HG02610 (cell line): ENCODE results near the gene HLA-DQB1.
"Not testable (repeated sequence)": the region's sequence is repeated elsewhere in the genome, so short reads cannot be mapped to it uniquely, and the experiment has no call there.

Experiments
- ATAC-seq: cut with Tn5 transposase; IDR thresholded peaks from one replicate; pipeline ENCODE4 v1.9.1; 2021; ENCODE audit warnings: mild to moderate bottlenecking, moderate library complexity; ENCODE audit not compliant: unreplicated experiment

The HLA-DQB1 gene

DNA sequence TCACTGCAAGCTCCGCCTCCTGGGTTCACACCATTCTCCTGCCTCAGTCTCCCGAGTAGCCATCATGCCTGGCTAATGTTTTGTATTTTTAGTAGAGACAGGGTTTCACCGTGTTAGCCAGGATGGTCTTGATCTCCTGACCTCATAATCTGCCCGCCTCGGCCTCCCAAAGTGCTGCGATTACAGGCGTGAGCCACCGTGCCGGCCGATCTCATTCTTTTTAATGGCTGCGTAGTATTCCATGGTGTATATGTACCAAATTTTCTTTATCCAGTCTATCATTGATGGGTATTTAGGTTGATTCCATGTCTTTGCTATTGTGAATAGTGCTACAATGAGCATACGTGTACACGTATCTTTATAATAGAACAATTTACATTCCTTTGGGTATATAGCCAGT, 36.7 kb downstream of the HLA-DQB1 start:
- ATAC-seq, result not testable (repeated sequence)

DNA sequence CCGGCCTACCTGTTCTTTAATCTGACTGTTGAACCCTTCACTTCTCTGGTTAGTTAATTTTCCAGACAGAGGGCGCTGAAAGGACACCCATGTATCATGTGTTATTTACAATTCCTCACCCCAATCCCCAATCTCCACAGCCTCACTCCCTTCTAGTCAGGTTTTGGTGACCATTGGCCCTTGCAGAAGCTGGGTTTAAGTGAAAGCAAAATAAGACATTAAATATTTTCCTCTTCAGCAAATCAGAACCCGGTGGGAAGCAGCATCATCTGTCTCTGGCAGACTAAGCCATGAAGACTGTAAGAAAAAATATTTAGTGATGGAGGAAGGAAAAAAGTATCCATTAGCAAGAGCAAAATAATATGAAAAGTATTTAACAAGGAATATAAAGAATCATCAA, 38.6 kb downstream of the HLA-DQB1 start:
- no peak for ATAC-seq

DNA sequence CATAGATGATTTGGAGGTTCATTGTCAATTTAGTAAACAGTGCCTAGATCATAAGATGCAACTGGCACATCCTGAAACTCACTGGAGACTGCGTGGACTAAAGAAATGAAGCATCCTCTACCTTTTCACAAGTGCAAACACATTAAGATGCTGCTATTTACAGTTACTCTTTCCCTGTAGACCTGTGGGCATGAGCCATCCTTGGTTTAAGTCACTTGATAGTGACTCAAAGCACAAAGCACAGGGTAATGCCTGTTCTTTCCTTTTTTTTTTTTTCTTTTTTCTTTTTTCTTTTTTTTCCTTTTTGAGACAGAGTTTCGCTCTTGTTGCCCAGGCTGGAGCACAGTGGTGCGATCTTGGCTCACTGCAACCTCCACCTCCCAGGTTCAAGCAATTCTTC, 39.2 kb downstream of the HLA-DQB1 start:
- ATAC-seq, result no peak

DNA sequence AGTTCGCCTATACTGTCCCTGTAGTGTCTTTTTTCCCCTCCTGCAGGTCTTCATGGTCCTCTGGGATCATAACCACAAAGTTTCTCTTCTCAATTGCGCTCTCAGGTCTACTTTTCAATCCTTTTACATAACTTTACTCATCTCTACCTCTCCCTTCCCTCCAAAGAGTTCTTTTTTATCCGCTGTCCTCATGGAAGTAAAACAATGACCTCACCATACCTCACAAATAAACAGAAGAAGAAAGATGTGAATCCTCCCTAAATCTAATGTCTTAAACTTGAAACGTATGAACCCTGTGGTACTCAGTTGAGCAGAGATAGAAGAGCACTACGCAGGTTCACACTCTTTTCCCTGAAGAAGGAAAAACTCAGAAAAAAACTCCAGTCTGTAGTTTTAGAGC, 41.3 kb downstream of the HLA-DQB1 start:
- no peak for ATAC-seq

DNA sequence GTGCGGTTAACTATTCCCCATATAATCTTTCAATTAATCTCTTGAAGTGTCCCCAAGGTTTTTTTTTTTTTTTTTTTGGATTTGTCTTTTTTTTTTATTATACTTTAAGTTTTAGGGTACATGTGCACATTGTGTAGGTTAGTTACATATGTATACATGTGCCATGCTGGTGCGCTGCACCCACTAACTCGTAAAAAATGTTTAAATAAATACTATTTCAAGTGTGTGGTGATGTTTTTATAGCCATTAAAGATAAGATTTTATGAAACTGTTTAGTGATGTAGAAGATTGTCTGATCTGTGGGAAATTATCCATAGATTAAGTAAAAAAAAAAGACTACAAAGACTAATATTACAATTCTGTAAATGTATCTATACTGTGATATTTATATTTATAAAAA, 41.9 kb downstream of the HLA-DQB1 start:
- ATAC-seq, result no peak

DNA sequence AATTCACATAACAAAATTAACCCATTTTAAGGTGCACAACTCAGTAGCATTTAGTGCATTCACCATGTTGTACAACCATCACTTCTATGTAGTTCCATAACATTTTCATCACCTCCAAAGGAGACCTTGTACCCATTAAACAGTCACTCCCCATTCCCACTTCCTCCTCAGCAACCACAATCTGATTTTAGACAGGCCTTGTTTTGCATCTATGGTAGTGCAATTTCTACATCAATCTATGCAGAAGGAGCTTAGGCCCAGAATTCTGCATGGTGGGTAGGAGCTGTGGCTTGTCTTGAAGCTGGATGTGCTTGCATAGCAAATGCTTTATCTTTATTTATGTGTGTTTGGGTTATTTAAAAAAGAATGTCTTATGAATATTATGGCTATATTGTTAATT, 42.8 kb downstream of the HLA-DQB1 start:
- no peak for ATAC-seq

DNA sequence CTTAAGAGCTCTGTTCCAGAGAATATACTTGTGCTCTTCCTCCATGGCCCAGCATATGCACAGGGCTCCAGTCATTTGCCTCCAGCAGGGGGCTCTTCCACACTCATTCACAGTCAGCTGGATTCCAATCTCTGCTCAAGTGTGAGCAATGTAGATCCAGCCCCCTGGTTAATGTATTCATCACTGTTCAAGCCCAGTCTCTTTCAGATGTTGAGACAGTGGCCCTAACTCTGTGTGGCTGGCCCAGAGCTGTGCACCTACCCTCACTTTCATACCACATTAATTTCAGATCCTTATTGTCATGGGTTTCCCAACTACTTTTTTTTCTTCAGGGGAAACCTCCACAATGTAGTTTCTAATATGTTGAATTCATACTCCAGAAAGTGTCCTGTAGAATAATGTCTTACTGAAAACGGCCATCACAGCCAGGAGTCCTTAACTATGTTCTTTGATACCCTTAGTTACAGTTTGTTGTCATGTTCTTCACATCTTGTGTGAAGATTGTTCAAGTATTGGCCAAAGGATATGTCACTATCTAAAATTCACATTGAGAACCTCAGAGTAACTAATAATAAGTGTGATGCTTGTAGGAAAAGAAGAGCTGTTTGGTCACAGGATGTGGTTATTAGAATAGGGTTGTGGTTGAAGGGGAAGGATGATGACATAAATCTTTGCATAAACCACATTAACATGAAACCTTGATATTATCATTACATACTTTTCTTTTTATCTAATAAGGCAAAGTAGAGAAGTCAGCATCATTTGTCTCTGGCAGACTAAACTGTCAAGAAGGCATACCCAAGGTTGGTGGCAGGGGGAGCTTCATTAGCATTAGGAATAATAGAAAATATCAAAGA, 43.7 kb downstream of the HLA-DQB1 start:
- peak; percentile 67 for ATAC-seq

DNA sequence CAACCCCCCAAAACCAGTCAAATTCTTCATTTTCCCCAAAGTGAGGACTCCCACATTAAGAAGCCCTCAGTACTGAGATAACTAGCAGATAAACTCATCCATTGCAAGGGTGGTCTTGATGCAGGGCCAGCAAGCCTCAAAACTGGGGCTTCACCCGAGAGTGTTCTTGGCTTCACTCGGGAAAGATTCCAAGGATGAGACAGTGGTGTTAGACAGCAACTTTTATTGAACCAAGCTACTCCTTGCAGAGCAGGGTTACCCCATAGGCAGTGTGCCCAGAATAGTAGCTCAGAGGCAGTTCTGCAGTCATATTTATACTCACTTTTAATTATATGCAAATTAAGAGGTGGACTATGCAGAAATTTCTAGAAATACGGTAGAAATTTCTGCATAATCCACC, 45.1 kb downstream of the HLA-DQB1 start:
- no peak for ATAC-seq

DNA sequence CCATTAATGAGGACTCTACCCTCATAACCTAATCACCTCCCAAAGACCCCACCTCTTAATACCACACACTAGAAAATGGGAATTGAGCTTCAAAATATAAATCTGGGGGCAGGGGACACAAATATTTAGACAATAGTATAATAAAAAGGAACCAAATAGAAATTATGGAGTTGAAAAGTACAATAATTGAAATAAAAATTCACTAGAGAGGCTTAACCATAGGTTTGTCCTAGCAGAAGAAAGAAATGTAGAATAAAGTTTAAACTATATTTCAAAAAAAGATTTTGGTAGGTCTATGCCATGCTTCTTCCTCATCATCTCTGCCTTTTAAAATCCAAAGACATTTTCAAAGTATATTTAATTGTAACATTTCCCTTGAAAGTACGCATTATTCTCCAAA, 48.7 kb downstream of the HLA-DQB1 start:
- ATAC-seq, result no peak

DNA sequence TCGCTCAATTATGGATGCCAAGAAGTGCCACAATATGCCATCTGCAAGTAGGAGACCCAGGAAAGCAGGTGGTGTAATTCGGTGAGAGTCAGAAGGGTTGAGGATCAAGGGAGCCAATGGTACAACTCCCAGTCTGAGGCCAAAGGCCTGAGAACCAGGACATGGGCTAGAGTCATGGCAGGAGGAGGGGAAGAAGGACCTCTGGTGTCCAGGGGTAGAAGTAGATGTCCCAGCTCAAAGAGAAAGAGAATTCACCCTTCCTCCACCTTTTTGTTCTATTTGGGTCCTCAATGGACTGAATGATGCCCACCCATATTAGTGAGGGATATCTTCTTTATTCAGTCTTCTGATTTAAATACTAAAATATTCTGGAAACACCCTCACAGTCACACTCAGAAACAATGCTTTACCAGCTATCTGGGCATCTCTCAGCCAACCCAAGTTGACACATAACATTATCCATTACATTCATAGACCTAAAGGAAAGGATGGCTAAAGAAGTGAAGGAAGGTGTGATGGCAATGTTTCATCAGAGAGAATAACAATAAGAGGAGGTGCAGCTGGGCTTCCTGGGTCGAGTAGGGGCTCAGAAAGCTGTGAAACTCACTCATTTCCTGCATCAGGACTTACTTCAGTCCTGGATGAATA, 50.4 kb downstream of the HLA-DQB1 start:
- ATAC-seq, result no peak

DNA sequence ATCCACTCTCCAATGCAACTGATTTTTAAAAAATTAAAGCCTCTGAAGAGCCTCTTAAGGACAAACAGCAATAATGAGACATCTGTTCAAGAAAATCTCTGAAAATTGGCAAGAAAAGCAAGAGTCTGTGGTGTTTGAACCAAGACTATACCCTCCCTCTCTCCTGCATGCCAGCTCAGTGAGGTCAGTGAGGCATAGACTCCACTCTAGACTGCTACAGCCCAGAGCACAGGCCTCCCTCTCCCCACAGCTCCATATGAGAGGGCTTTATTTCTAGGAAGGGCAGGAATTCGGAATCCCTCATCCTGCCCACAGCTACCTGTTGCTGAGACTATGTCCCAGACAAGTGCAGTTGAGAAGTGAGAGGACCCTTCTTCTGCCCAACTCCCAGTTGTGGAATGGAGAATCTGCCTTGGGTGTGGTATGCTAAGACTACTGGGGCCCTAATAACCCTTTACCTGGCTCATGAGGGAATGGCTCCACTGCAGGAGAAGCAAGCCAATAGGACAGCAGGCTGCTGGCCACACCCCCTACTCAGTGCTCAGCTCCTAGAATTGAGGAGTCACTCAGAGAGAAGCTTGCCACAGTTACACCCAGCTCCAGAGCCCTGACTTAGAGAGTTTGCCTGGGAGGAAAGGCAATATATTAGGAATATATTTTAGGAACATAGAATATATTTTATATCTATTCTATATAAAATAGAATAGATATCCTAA, 51.9 kb downstream of the HLA-DQB1 start:
- no peak for ATAC-seq

DNA sequence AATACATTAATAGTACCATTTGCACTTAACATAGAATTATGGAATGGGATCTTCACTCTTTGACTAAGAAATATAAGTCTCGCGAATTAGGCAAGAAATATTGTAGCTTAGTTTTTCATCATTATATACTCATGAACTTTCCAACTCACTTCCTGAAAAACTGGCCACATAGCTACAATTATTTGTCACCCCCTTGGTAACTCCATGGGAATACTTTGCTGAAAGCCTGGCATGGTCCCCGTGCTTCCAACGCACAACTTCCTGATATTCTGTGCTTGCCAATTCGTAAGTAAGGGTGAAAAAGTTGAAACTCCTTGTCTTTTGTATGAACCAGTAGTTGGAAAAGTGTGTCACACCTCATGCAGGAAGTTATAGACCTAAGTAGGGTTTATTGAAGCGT, 53.0 kb downstream of the HLA-DQB1 start:
- no peak for ATAC-seq

DNA sequence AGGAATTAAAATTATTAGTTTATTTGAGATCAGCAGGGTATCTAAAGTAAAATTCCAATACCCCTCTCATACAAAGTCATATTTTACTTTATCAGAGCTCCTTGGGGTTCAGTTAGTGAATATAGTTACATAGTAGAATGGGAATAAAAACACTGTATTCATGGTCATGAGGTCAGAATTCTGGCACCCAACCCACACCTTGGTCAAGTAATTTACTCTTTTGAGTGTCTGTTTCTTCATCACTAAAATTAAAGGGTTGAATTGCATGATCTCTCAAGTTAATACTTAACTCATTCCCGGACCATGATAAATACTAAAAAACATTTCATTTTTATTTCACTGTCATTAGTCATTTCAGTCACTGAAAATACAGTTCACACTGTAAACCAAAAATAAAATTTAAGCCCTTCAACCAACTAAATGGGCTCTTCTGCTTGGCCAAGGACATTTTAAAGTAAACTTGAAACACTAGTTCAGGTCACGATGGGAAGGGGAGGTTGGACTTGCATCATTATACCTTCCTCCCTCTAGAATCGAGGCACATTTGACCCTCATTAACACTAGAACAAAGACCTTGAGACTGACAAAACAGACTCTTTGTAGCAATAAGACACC, 55.7 kb downstream of the HLA-DQB1 start:
- no peak for ATAC-seq

DNA sequence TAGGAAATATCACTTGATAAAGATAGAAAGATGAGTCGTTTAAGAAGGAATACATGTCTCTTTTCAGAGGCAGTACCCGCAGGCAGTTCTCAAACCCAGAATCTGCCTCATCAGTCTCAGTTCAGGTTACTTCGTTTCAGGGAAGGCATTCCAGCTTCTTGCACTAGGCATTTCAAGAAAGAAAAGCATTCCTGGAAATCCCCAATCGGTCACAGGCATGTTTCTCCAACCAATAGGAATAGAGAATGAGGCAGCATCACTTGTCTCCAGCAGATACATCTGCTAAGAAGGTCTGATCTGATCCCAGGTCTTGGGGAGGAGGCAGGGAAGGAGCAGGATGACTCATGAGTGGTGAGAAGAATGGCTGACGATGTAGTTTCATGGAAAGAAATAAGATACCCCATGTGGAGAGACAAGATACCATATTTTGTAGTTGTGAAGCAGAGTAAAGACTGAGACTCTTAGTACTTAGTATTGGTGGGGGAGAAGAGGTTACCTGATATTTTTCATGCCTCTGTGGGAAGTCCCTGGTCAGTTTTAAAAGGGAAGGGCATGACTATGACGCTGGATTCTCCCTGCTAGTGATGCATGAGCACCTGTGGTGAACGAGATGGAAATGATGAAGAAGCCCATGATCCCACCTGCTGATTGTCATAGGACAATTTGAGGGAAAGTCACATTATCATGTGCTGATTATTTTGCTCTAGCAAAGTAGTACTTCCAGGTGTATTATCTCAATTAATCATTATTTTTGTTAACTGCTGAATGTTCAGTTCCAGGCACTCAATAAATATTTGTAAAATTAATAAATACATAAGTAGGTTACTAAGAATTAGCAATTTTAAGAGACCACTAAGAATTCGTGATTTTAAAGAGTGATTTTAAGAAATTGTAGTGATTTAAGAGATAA, 56.5 kb downstream of the HLA-DQB1 start:
- ATAC-seq, result peak; percentile 86
